ENCODE data around the gene OTOP2.

GRCh38 chr17:74972107-74972972, 48.3 kb downstream of the OTOP2 start, which contains the start of gene HID1:
- TF ChIP-seq KDM1A (IDR thresholded peaks at IDR 0.05; ENCODE audit: borderline replicate concordance) (no peak), CREB1 (IDR thresholded peaks at IDR 0.05; ENCODE audit: low read depth) (no peak), TARDBP (IDR thresholded peaks at IDR 0.05; ENCODE audit: borderline replicate concordance) (no peak)

Measured in GM12878 (cell line).